Sigmoid colon (tissue), 3 donors: Measurements from ENCODE around the gene NECTIN1.

Experiments used
- POLR2A ChIP-seq, 2 donors: fragments of 450-650 bp; IDR thresholded peaks; one replicate each; pipeline ENCODE4 v1.6.1; 2016; ENCODE audit warnings: antibody characterized with exemption in 2 of 2, mild to moderate bottlenecking in 2 of 2, moderate library complexity in 2 of 2
- TF ChIP-seq, protein P1 (sequence below), 4 experiments: fragments of 450-650 bp in 3 of 4; fragments of 200-600 bp in 1 of 4; IDR thresholded peaks; one replicate each; pipeline ENCODE4 v1.5.1; 2016 to 2019; ENCODE audit warnings: antibody characterized with exemption in 4 of 4, mild to moderate bottlenecking in 3 of 4, moderate library complexity in 2 of 4

DNA sequence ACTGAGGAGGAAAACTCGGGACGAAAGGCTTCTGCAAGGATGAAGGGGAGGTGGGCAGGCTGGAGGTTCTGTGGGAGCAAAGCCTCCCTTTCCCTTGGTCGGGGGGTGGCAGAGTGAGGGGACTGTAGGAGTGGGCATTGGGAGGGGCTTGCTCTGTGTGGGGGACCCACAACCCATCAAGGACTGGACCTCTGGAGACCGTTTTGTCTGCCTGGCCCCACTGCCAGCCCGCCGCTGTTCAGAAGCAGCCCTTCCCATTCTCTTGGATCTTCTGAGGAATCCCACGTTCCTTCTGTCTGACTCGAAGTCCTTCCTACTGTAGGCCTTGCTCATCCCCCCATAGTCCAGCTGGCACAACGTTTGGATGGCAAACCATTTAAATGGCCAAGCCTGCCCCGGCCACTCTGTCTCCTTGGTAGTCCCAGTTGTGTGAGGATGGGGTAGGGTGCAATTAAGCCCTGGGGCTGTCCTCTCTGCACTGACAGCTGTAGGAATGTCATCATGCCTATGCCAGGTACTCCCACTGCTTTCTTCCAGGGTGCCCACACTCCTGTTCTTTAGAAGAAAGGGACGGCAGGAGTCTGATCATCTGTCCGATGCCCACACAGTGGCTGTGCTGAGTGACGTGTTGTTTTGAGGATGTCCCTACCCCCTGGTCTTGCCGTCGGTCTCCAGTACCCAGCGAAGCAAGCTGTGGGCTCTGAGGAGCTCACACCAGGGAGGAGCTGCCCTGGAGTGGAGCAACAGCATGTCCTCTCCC, 17.0 kb upstream of the NECTIN1 start:
- TF ChIP-seq, protein P1, sequence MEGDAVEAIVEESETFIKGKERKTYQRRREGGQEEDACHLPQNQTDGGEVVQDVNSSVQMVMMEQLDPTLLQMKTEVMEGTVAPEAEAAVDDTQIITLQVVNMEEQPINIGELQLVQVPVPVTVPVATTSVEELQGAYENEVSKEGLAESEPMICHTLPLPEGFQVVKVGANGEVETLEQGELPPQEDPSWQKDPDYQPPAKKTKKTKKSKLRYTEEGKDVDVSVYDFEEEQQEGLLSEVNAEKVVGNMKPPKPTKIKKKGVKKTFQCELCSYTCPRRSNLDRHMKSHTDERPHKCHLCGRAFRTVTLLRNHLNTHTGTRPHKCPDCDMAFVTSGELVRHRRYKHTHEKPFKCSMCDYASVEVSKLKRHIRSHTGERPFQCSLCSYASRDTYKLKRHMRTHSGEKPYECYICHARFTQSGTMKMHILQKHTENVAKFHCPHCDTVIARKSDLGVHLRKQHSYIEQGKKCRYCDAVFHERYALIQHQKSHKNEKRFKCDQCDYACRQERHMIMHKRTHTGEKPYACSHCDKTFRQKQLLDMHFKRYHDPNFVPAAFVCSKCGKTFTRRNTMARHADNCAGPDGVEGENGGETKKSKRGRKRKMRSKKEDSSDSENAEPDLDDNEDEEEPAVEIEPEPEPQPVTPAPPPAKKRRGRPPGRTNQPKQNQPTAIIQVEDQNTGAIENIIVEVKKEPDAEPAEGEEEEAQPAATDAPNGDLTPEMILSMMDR (IDR thresholded peaks at IDR 0.05) = no peak
- TF ChIP-seq POLR2A (IDR thresholded peaks at IDR 0.05) = no peak
